ENCODE measurements around the gene HDDC3.

The HDDC3 gene

GRCh38 chr15:90891346-90891949 is 40.9 kb downstream of the HDDC3 start:
- no peak for DNase-seq (ENCODE audit: low spot score)

GRCh38 chr15:90890839-90891238 is 41.5 kb downstream of the HDDC3 start:
- no peak for DNase-seq (ENCODE audit: low spot score)

GRCh38 chr15:90889736-90890456 is 42.5 kb downstream of the HDDC3 start:
- no peak for DNase-seq (ENCODE audit: low spot score)

- DNase-seq (ENCODE audit: low spot score), result no peak
These were observed 43.0 kb downstream of the HDDC3 start for GRCh38 chr15:90889313-90889730.

GRCh38 chr15:90887037-90887481 is 45.3 kb downstream of the HDDC3 start:
- no peak for DNase-seq (ENCODE audit: low spot score)

GRCh38 chr15:90886291-90886614 is 46.1 kb downstream of the HDDC3 start:
- no peak for DNase-seq (ENCODE audit: low spot score)

- DNase-seq (ENCODE audit: low spot score), result peak; percentile 87
These were observed 46.7 kb downstream of the HDDC3 start for GRCh38 chr15:90885432-90886290.

GRCh38 chr15:90884719-90885431 is 47.5 kb downstream of the HDDC3 start:
- peak; percentile 64 for DNase-seq (ENCODE audit: low spot score)

GRCh38 chr15:90883976-90884718 is 48.2 kb downstream of the HDDC3 start, which contains the start of gene FES:
Gene FES, plus strand, starts transcription at chr15:90884504. Its CDS starts 542 bp downstream, at chr15:90885046.
- peak; percentile 85 for DNase-seq (ENCODE audit: low spot score)

GRCh38 chr15:90883526-90883975 is 48.8 kb downstream of the HDDC3 start:
- no peak for DNase-seq (ENCODE audit: low spot score)

- DNase-seq (ENCODE audit: low spot score), result no peak
These were observed 49.4 kb downstream of the HDDC3 start for GRCh38 chr15:90882781-90883525.

GRCh38 chr15:90881978-90882721 is 50.2 kb downstream of the HDDC3 start:
- DNase-seq (ENCODE audit: low spot score), result no peak

- DNase-seq (ENCODE audit: low spot score), result no peak
These were observed 51.0 kb downstream of the HDDC3 start for GRCh38 chr15:90881181-90881977.

- no peak for DNase-seq (ENCODE audit: low spot score)
These were observed 51.8 kb downstream of the HDDC3 start for GRCh38 chr15:90880381-90881145.
